PFSK-1 (cell line): Measurements from ENCODE around the gene IFRD1.

Experiments used
- FOXP2 ChIP-seq: optimal IDR thresholded peaks from 2 replicates; pipeline ENCODE3; 2011; ENCODE audit warnings: borderline replicate concordance, control low read depth, inconsistent platforms; ENCODE audit not compliant: insufficient read depth; ENCODE audit errors: extremely low read length, extremely low read depth
- POLR2AphosphoS5 ChIP-seq: IDR thresholded peaks from 2 replicates; pipeline ENCODE4 v1.6.1; 2012; ENCODE audit warnings: low read depth, mild to moderate bottlenecking, control low read depth, low read length, moderate library complexity
- SIN3A ChIP-seq: IDR thresholded peaks from 2 replicates; pipeline ENCODE4 v1.6.1; 2012; ENCODE audit warnings: mild to moderate bottlenecking, low read length, moderate library complexity, borderline replicate concordance; ENCODE audit not compliant: insufficient read depth
- TAF1 ChIP-seq: IDR thresholded peaks from 2 replicates; pipeline ENCODE4 v1.6.1; 2012; ENCODE audit warnings: low read length, control low read depth, borderline replicate concordance; ENCODE audit not compliant: insufficient read depth
- TF ChIP-seq, protein P1 (sequence below), 2 experiments: IDR thresholded peaks; 2 replicates each; pipeline versions ENCODE4 v1.6.1 to v1.8.0; 2011 to 2012; ENCODE audit warnings: low read depth in 2 of 2, low read length in 2 of 2, control low read depth in 1 of 2, inconsistent platforms in 1 of 2, mild to moderate bottlenecking in 1 of 2, moderate library complexity in 1 of 2; ENCODE audit not compliant: insufficient read depth in 1 of 2

The IFRD1 gene

DNA sequence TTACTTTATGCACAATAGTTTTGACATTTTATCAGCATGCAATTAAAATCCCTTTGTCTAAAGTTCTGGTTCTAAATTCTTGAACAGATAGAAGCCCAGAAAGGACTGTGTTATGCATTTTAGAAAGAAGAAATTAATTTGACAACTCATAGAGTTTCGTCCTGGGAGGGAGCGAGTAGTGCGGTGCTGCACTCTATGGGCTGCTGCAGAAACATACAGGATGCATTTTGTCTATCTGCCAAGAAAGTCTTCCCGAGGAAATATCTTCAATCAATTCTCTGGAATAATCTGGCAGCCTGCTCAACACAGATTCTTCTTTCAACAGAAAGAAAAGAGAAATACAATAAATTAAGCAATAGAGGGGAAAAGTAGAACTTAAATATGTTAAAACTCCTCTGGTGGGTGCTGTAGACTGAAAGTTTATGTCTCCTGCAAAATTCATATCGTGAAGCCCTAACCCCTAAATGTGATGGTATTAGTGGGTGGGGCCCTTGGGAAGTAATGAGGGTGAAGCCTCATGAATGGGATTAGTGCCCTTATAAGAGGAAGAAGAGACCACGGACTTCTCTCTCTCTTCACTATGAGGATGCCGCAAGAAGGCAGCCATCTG is 39.0 kb upstream of the IFRD1 start:
- no peak for TF ChIP-seq FOXP2
- TF ChIP-seq TAF1, result no peak
- no peak for TF ChIP-seq POLR2AphosphoS5
- TF ChIP-seq, protein P1, sequence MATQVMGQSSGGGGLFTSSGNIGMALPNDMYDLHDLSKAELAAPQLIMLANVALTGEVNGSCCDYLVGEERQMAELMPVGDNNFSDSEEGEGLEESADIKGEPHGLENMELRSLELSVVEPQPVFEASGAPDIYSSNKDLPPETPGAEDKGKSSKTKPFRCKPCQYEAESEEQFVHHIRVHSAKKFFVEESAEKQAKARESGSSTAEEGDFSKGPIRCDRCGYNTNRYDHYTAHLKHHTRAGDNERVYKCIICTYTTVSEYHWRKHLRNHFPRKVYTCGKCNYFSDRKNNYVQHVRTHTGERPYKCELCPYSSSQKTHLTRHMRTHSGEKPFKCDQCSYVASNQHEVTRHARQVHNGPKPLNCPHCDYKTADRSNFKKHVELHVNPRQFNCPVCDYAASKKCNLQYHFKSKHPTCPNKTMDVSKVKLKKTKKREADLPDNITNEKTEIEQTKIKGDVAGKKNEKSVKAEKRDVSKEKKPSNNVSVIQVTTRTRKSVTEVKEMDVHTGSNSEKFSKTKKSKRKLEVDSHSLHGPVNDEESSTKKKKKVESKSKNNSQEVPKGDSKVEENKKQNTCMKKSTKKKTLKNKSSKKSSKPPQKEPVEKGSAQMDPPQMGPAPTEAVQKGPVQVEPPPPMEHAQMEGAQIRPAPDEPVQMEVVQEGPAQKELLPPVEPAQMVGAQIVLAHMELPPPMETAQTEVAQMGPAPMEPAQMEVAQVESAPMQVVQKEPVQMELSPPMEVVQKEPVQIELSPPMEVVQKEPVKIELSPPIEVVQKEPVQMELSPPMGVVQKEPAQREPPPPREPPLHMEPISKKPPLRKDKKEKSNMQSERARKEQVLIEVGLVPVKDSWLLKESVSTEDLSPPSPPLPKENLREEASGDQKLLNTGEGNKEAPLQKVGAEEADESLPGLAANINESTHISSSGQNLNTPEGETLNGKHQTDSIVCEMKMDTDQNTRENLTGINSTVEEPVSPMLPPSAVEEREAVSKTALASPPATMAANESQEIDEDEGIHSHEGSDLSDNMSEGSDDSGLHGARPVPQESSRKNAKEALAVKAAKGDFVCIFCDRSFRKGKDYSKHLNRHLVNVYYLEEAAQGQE (IDR thresholded peaks at IDR 0.05; ENCODE audit: insufficient read depth in 1 of 2, low read depth in 2 of 2, low read length in 2 of 2), result no peak
- TF ChIP-seq SIN3A, result no peak

DNA sequence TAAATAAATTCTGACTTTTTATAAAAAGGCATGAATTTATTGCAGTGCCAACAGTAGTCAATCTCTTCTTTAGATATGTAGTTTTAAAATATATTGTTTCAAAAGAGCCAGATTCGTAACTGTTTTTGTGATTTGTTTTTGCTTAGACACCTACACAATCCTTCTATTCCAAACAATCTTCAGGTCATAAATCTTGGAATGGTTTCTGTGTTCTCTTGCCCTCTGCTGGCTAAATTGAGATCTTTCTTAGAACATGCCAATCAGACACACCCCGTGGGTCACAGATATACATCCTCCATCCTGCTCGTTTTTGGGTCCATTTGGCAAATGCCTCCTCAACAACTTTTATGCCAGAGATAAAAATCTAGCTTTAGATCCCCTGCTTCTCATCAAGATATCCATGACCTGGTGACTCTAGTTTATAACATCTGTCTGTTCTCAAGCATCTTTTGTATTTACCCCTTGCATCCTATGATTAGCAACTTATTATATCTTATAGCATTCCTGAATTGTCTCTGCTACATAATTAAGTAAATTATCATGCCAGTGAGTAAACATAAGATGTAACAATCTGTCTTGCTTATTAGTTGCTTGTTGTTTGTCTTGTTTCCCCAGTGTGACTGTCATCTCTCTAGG is 35.3 kb upstream of the IFRD1 start:
- TF ChIP-seq, protein P1 (IDR thresholded peaks at IDR 0.05; ENCODE audit: insufficient read depth in 1 of 2, low read depth in 2 of 2, low read length in 2 of 2), result no peak
- no peak for TF ChIP-seq POLR2AphosphoS5
- no peak for TF ChIP-seq TAF1
- no peak for TF ChIP-seq SIN3A
- TF ChIP-seq FOXP2, result no peak

DNA sequence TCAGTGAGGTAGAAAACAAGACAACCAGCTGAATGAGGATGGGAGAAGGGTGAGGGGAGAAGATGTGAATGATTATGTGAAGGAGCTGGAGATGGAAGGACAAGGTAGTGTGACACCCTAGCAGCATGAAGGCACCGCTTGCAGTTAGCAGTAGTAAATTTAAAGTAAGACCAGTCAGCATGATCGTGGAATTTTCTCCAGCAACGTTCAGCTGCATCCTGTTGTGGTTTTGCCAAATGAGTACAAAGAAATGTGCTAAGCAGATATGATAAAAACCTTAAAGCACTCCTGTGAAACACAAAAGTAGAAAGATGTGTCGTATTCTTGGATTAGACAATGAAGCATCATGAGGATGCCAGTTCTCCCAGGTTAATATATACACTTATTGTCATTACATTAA is 34.1 kb upstream of the IFRD1 start:
- no peak for TF ChIP-seq FOXP2
- no peak for TF ChIP-seq SIN3A
- TF ChIP-seq, protein P1 (IDR thresholded peaks at IDR 0.05; ENCODE audit: insufficient read depth in 1 of 2, low read depth in 2 of 2, low read length in 2 of 2), result no peak
- no peak for TF ChIP-seq TAF1
- no peak for TF ChIP-seq POLR2AphosphoS5

DNA sequence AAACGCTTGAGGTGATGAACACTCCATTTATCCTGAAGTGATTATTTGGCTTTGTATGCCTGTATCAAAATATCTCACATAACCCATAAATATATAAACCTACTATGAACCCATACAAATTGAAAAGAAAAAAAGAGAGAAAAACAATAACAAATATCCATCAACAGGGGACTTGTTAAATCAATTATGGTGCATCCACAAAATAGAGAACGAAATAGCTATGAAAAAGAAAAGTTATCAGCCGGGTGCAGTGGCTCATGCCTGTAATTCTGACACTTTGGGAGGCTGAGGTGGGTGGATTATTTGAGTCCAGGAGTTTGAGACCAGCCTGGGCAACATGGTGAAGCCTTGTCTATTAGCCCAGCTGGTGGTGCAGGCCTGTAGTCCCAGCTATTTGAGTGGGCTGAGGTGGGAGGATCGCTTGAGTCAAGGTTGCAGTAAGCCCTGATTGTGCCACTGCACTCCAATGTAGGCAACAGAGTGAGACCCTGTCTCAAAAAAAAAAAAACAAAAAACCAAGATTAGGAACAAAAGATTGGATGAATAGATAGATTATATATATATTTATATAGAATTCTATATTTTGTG is 30.6 kb upstream of the IFRD1 start:
- no peak for TF ChIP-seq SIN3A
- TF ChIP-seq TAF1, result no peak
- TF ChIP-seq, protein P1 (IDR thresholded peaks at IDR 0.05; ENCODE audit: insufficient read depth in 1 of 2, low read depth in 2 of 2, low read length in 2 of 2), result no peak
- no peak for TF ChIP-seq FOXP2
- no peak for TF ChIP-seq POLR2AphosphoS5
